GM12891 (cell line): Measurements from ENCODE around the gene COX7A2.

Experiments used
- DNase-seq: peaks from one replicate; pipeline ENCODE4 v3.0.0; 2011; ENCODE audit warnings: low spot score; ENCODE audit not compliant: insufficient read length
- FAIRE-seq: peaks from 2 replicates; lab custom pipeline; 2011; peaks lifted over from hg19 to GRCh38; lab: Jason Lieb, UNC
- PAX5 ChIP-seq: IDR thresholded peaks from 2 replicates; pipeline ENCODE4 v1.6.1; 2011; ENCODE audit warnings: low read length, moderate library complexity, mild to moderate bottlenecking; ENCODE audit not compliant: insufficient read depth, severe bottlenecking
- POLR2A ChIP-seq: IDR thresholded peaks from 2 replicates; pipeline ENCODE4 v1.6.1; 2011; ENCODE audit warnings: low read depth, low read length, control low read depth
- POLR2AphosphoS5 ChIP-seq: IDR thresholded peaks from 2 replicates; pipeline ENCODE4 v1.6.1; 2011; ENCODE audit warnings: low read depth, low read length, control low read depth
- POU2F2 ChIP-seq: IDR thresholded peaks from 2 replicates; pipeline ENCODE4 v1.6.1; 2011; ENCODE audit warnings: low read depth, mild to moderate bottlenecking, control low read depth, low read length, moderate library complexity
- SPI1 ChIP-seq: IDR thresholded peaks from 2 replicates; pipeline ENCODE4 v1.6.1; 2011; ENCODE audit warnings: low read depth, low read length, control low read depth
- TAF1 ChIP-seq: IDR thresholded peaks from 2 replicates; pipeline ENCODE4 v1.6.1; 2011; ENCODE audit warnings: low read depth, low read length, control low read depth

COX7A2 gene

DNA sequence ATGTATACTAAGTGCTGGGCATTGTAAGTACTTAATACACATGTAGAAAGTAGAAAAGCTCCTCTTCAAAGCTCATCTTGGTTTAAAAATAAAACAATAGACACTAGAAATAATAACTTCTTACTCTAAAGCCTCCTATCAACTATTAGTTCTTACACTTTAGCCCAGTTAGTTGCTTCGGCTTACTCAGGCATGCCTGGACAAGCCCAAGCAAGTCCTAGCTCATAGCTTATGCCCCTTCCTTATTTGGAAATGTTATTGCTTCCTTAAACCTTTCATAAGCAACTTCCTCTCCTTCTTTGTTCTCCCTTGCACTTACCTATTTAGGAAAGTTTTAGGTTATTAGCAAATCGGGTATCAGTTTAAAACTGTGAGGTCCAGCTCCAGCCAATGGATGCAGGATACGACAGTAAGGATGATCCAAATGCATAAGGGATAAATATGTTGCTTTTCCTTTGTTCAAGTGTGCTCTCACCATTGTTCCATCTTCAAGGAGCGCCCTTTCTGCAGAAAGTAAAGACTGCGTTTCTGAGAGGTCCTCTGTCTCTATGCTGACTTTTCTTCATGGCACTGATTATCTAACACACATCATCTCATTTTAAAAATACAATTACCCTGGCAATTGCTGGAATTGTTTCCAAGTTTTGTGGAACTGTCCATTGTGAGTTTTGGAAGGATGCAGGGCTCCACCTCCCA is 28.7 kb upstream of the COX7A2 start:
- DNase-seq (no peak), FAIRE-seq (peak; percentile 35)
- TF ChIP-seq POU2F2 = no peak
- no peak for TF ChIP-seq SPI1
- no peak for TF ChIP-seq TAF1
- no peak for TF ChIP-seq PAX5
- no peak for TF ChIP-seq POLR2AphosphoS5
- TF ChIP-seq POLR2A = no peak

DNA sequence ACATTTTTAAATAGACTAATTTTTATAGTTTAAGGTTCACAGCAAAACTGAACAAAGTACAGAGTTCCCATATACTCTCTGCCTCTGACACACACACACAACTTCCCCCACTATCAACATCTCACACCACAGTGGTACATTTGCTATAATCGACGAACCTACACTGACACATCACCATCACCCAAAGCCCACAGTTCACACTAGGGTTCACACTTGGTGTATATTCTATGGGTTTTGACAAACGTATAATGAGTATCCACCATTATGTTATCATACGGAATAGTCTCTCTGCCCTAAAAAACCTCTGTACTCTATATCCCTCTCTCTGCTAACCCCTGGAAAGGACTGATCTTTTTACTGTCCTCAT is 25.4 kb upstream of the COX7A2 start:
- TF ChIP-seq SPI1 = no peak
- DNase-seq = no peak
- peak; percentile 55 for FAIRE-seq

DNA sequence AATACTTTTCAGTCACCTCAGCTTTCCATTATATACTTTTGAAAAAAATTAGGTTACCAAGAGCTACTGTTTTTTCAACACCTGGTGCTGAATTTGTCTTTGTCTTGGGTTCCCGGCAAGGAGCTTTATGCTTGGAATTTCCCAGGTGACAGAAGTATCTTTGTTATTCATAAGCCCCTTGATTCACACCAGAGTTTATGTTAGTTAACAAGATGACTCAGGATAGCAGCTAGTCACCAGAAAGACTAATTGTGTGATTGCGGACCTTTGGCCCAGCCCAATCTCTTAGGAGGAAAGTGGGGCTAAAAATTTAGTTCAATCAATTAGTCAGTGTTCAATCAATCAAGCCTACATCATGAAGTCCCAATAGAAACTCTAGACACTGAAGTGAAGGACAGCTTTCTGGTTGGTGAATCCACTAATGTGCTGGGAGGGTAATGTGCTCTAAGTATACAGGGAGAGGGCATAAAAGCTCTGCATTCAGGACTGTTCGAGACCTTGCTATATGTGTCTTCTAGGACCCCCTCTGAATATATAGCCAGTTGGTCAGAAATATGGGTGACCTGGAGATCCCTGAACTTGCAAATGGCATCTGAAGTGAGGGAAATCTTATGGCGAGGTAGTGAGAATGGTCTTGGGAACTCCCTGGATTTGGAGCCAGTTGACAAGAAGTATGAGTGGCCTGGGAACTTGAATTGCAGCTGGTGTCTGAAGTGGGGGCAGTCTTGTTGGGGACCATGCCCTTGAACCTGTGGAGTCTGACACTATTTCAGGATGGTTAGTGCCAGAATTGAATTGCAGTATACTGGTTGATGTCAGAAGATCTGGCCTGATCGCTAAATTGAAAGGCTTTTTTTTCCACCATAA is 24.8 kb upstream of the COX7A2 start:
- DNase-seq = no peak
- TF ChIP-seq POLR2A (no peak), TAF1 (no peak), SPI1 (no peak), POLR2AphosphoS5 (no peak), PAX5 (no peak), POU2F2 (no peak)
- peak; percentile 28 for FAIRE-seq

DNA sequence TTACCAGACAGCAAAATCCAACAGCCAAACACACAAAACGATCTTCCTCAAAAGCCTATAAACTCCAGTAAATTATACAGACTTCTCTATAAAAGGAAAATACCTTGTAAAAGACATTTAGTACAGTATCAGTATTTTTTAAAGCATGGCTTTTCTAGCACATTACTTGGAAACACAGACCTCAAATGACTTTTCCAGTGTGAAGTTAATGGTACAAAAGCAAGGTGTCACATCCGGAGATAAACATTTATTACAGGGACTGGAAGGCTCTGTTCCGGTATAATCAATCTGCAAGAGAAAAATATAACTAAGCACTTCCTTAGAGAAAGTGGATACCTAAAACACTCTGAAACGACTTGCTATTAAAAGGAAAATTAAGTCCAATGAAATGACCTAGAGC is 23.9 kb upstream of the COX7A2 start:
- DNase-seq = no peak
- FAIRE-seq = no peak
- TF ChIP-seq POU2F2 (no peak), SPI1 (no peak), POLR2AphosphoS5 (no peak), TAF1 (no peak), POLR2A (no peak), PAX5 (no peak)

DNA sequence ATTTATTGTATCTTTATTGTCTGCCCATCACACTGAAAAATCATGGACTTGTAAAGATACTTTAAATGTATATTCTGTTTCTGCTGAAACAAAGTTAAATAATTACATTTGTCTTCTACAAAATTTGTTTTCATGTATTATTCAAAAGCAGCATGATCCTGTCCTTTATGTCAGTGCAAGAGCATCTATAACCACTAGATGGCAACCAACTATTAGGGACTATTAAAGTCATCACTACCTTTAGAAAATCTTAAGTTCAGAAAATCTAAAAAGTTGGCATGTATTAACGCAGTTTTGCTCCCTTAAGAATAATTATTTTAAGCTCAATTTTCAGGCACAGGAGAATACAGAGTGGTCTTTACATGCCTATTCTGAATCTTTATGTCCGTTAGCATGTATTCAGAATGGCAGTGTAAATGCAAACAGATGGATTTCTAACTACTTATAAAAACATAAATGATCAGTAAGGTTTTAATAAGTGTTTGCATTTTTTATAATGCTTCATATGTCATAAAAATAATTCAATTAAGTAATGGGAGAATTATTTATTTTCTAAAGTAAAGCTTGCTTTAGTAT is 23.2 kb upstream of the COX7A2 start:
- DNase-seq = no peak
- TF ChIP-seq TAF1 (no peak), PAX5 (no peak), POLR2AphosphoS5 (no peak), POLR2A (no peak), SPI1 (no peak), POU2F2 (no peak)
- FAIRE-seq = peak; percentile 72

DNA sequence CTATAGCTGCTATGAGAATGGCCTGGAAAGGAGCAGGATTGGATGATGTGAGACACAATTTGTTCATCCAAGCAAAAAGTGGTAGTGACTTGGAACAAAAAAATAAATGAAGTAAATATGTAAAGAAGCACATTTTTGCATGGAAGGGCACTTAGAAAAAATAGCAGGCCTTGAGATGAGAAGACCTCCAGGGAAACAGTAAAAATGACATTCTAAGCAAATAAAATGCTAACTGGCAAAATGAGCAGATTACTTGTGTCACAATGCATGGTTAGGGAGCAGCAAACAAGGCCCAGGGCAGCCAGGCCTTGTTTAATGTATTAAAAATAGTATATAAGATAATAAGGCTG is 19.8 kb upstream of the COX7A2 start:
- DNase-seq (no peak), FAIRE-seq (no peak)
- TF ChIP-seq PAX5 (no peak), POU2F2 (no peak), POLR2A (no peak), SPI1 (no peak), TAF1 (no peak), POLR2AphosphoS5 (no peak)

DNA sequence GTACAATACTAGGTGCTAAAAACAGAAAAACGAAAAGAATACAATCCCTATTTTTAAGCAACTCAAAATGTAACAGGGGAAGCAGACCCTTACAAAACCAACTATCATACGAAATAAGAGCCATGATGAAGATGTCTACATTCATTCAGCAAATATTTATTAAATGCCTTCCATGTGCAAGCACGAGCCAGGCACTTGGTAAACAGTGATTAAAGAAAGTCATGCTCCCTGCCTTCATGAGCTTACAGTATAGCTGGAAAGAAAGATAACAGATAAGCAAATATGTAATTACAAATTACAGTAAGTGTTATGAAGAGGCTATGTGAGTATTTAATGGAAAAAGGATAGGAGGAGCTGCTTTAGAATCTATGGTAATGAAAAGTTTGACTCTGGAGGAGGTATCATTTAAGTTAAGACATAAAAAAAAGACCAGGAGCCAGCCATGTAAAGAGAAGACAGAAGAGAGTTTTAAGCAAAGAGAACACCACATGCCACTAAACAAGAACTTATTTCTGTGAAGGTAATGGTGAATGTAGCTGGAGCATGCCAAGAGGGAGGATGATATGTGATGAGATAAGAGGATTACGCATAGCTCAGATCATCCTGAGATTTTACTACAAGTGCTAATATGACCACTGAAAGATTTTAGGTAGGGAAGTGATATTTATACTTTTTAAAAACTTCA is 19.3 kb upstream of the COX7A2 start:
- FAIRE-seq = no peak
- TF ChIP-seq PAX5 (no peak), POLR2A (no peak)
- DNase-seq = no peak

DNA sequence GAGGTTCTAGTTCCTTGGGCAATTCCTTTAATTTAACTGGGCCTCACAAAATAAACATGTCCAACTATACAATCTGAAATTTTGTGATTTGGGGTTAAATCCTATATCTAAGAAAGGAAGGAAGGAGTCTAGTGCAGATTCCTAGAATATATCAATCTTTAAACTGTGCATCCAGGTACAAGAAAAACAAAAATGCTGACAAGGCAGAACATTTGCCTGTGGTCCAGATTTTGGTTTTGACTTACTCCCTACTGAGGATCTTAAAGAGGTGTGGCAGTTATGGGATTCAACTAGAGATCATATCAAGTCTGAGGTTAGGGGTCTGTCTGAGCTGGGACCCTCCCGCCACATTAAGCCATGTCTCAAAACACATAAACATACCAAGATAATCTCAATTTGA is 17.7 kb upstream of the COX7A2 start:
- FAIRE-seq = no peak
- DNase-seq = no peak
- TF ChIP-seq POLR2AphosphoS5 = no peak
- no peak for TF ChIP-seq POU2F2
- TF ChIP-seq TAF1 = no peak
- TF ChIP-seq SPI1 = no peak
- no peak for TF ChIP-seq POLR2A
- no peak for TF ChIP-seq PAX5
